Measurements from ENCODE around the gene SCNN1B.
"Not testable (repeated sequence)": the region's sequence is repeated elsewhere in the genome, so short reads cannot be mapped to it uniquely, and the experiment has no call there.

Gene SCNN1B

GRCh38 chr16:23288726-23289512 lies 13.2 kb upstream of the SCNN1B start:
- no peak for DNase-seq

GRCh38 chr16:23290189-23291062 lies 11.7 kb upstream of the SCNN1B start:
- DNase-seq: no peak

DNA sequence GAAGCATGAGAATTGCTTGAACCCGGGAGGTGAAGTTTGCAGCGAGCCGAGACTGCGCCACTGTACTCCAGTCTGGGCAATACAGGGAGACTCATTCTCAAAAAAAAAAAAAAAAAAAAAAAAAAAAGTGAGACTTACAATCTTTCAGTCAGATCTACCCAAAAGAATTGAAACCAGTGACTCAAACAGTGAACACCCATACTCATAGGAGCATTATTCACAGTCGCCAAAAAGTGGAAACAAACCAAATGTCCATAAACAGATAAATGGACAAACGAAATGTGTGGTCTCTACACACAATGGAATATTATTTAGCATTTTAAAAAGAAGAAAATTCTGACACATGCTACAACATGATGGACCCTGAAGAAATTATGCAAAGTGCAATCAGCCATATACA lies 9.1 kb upstream of the SCNN1B start:
- no peak for DNase-seq

DNA sequence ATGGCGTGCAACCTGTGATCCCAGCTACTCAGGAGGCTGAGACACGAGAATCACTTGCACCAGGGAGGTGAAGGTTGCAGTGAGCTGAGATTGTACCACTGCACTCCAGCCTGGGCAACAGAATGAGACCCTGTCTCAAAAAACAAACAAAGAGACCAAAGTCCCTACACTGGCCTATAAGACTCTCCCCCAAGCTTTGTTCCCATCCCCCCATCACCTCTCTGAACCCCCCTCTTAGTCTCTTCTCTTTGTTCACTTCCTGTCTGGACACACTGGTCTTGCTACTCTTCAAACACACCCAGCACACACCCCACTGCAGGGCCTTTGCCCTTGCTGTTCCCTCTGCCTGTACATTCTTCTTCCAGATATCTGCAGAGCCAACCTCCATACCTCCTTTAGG lies 7.8 kb upstream of the SCNN1B start:
- DNase-seq: no peak

DNA sequence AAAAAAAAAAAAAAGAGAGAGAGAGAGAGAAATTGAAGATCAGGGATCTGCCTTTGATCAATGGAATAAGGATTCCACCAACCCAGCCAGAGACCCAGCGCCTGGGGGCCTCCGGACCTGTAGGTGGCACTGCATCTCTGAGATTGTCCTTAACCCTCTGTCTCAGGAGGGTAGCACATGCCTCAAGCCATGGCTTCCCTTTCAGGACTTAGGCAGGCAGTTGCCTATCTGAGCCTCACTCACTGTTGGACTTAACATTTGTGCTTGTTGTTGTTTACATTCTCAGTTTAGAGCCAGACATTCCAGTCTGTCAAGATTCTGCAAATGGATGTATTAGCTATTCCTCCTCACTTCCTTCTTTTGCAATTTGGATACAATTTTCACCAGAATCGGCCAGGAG lies 5.1 kb upstream of the SCNN1B start:
- no peak for DNase-seq

DNA sequence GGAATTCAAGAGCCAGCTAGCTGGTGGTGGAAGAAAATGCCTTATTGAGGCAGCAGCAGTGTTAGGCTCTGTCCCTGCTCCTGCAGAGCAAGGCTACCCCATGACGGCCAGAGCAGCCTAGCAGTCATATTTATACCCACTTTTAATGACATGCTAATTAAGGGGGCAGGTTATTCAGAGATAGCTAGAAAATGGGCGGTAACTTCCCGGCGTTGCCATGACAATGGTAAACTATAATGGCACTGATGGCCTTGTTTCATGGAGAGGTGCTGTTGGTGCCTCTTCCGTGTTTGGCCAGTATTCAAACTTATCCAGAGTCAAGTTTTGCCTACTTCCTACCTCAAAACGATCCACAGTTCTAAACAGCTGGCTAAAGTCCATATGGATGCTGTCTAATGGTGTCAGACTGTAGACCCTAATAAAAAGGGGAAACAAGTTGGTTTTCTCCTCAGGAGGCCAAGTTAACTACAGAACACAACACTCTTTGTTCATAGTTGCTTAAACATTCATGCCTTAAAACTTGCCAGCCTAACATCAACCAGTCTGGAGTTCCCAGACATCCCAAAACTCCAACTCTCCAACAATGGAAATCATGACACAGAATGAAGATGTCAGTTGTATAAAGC lies 3.7 kb upstream of the SCNN1B start:
- DNase-seq: no peak

DNA sequence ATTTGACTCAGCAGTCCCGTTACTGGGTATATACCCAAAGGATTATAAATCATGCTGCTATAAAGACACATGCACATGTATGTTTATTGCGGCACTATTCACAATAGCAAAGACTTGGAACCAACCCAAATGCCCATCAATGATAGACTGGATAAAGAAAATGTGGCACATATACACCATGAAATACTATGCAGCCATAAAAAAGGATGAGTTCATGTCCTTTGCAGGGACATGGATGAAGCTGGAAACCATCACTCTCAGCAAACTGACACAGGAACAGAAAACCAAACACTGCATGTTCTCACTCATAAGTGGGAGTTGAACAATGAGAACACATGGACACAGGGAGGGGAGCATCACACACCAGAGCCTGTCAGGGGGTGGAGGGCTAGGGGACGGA lies 2.3 kb upstream of the SCNN1B start:
- not testable (repeated sequence) for DNase-seq

GRCh38 chr16:23301251-23302044 lies 654 bp upstream of the SCNN1B start:
- DNase-seq: no peak

- DNase-seq: no peak
These were observed 1.6 kb downstream of the SCNN1B start for GRCh38 chr16:23303685-23304084.

- DNase-seq: no peak
These were observed 2.5 kb downstream of the SCNN1B start for GRCh38 chr16:23304620-23305019.

DNA sequence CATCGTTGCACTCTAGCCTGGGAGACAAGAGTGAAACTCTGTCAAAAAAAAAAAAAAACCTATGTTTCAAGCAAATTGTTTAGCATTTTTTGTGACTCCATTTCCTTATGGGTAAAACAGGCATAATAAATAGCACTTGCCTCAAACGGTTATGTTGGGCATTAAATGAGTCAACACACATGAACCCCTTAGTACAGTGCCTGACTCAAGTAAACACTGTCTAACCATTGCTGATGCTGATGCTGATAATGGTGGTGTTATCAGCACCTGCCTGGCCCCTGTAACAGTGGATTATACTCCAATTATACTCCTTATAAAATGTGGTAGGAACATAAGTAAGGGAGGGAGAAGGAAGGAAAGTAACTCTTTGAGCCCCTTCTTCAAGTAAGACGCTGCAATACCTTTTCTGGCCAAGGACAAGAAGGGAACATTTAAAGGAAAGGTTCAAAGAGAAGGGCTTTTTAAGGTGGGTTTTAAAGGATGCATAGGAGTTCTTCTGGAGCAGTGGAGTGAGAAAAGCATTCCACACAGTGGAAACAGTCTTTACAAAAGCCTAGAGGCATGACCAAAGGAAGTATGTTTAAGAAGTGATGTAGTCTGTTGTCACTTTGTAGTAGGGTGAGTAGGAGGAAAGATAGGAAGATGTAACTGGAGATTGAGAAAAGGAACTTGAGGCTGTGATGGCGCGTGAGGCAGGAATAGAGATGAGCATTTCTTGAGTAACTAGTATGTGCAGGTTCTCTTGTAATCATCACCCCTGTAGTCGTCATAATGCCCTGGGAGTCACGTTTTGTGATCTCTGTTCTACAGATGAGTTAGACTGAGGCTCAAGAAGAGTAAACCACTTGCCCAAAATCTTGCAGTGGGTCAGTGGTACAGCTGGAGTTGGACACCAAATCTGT lies 4.3 kb downstream of the SCNN1B start:
- DNase-seq: no peak

DNA sequence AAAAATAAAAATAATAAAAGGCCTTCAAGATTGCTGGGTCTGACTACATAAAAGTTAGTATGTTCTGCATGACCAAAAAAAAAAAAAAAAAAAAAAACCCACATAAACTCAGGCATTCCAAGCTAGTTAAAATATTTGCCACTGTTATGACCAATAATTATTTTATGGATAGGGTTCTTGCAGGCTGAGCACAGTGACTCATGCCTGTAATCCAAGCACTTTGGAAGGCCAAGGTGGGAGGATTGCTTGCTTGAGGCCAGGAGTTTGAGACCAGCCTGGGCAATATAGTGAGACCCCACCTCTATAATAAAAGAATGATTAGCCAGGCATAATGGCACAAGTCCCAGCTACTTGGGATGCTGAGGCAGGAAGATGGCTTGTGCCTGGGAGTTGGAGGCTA lies 8.1 kb downstream of the SCNN1B start:
- DNase-seq: no peak

GRCh38 chr16:23310744-23311143 lies 8.6 kb downstream of the SCNN1B start:
- DNase-seq: no peak

GRCh38 chr16:23316232-23316631 lies 14.1 kb downstream of the SCNN1B start:
- no peak for DNase-seq

GRCh38 chr16:23316634-23317265 lies 14.6 kb downstream of the SCNN1B start:
- DNase-seq: no peak

- DNase-seq: peak; percentile 85
These were observed 15.2 kb downstream of the SCNN1B start for GRCh38 chr16:23317266-23317661.

- DNase-seq: no peak
These were observed 15.6 kb downstream of the SCNN1B start for GRCh38 chr16:23317751-23318150.

DNA sequence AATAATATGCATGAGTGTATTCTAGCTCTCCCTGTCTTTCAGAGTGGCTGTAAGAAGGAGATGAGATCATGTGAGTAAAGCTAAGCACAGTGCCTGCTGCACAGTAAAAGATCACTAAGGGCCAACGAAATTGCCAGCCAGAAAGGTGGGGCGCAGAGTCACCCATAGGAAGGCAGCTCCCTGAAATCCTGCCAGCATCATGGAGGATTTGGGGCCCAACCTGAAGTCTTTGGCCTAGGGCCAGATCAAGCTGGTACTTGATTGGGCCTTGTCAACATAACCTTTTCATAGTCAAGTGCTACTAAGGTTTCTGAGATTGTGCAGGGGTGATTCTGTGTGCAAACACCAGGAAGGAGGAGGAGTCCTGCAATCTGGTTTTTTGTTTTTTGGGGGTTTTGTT lies 16.5 kb downstream of the SCNN1B start:
- DNase-seq: peak; percentile 66

- no peak for DNase-seq
These were observed 17.9 kb downstream of the SCNN1B start for GRCh38 chr16:23319861-23320615.

GRCh38 chr16:23320693-23321092 lies 18.6 kb downstream of the SCNN1B start:
- no peak for DNase-seq

Measured in NCI-H1092 (cell line).